ENCODE measurements around the gene CELF5.

Gene CELF5

DNA sequence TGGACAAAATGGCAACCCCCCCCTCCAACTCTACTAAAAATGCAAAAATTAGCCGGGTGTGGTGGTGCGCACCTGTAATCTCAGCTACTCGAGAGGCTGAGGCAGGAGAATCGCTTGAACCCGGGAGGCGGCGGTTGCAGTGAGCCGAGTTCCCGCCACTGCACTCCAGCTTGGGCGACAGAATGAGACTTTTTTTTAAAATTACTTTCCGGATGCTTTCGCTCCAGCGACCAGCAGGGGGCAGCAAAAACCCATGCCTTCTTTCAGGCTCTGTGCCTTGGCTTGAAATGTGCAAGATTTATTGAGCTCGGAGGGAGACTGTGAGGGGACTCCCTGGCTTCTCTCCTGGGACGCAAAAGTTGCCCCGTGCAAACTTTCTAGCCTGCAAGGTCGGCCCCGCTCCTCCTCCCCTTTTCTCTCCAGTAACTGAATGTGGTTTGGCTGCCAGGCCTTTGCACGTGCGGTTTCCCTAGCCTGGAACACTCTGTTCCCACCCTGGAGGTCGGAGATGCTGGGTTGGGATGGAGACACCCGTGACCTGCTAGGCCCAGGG, 80.5 kb downstream of the CELF5 start:
- DNase-seq (ENCODE audit: low spot score), result peak; percentile 85
- TF ChIP-seq, protein P1, sequence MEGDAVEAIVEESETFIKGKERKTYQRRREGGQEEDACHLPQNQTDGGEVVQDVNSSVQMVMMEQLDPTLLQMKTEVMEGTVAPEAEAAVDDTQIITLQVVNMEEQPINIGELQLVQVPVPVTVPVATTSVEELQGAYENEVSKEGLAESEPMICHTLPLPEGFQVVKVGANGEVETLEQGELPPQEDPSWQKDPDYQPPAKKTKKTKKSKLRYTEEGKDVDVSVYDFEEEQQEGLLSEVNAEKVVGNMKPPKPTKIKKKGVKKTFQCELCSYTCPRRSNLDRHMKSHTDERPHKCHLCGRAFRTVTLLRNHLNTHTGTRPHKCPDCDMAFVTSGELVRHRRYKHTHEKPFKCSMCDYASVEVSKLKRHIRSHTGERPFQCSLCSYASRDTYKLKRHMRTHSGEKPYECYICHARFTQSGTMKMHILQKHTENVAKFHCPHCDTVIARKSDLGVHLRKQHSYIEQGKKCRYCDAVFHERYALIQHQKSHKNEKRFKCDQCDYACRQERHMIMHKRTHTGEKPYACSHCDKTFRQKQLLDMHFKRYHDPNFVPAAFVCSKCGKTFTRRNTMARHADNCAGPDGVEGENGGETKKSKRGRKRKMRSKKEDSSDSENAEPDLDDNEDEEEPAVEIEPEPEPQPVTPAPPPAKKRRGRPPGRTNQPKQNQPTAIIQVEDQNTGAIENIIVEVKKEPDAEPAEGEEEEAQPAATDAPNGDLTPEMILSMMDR (IDR thresholded peaks at IDR 0.05; ENCODE audit: extremely low read depth, missing control alignments), result peak; percentile 65

DNA sequence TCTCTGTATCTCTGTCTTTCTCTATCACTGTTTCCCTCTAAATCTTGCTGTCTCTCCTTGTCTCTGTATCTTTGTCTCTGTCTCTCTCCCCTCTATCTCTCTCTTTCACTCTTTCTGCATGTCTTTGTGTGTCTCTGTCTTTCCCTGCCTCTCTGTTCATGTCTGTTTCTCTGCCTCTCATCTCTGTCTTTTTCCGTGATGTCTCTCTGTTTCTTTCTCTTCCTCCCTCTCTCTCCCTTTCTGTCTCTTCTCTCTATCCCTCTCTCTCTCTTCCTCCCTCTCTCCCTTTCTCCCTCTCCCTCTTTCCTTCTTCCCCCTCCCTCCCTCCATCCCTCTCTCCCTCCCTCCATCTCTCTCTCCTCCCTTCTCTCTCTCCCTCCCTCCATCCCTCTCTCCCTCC, 85.3 kb downstream of the CELF5 start:
- TF ChIP-seq, protein P1 (IDR thresholded peaks at IDR 0.05; ENCODE audit: extremely low read depth, missing control alignments), result no peak
- no peak for DNase-seq (ENCODE audit: low spot score)

DNA sequence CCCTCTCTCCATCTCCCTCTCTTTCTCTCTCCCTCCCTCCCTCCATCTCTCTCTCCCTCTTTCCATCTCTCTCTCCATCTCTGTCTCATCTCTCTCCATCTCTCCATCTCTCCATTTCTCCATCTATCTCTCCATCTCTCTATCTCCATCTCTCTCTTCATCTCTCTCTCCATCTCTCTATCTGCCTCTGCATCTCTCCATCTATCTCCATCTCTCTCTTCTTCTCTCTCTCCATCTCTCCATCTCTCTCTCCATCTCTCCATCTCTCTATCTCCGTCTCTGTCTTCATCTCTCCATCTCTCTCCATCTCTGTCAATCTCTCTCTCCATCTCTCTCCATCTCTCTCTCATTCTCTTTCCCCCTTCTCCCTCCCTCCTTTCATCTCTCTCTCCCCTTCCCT, 85.8 kb downstream of the CELF5 start:
- TF ChIP-seq, protein P1 (IDR thresholded peaks at IDR 0.05; ENCODE audit: extremely low read depth, missing control alignments), result no peak

DNA sequence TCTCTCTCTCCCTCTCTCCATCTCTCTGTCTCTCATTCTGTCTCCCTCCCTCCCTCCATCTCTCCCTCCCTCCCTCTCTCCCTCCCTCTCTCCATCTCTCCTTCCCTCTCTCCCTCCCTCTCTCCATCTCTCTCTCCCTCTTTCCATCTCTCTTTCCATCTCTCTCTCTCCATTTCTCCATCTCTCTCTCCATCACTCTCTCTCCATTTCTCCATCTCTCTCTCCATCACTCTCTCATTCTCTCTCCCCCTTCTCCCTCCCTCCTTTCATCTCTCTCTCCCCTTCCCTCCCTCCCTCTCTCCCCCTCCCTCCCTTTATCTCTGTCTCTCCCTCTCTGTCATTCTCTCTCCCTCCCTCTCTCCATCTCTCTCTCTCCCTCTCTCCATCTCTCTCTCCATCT, 86.2 kb downstream of the CELF5 start:
- no peak for DNase-seq (ENCODE audit: low spot score)
- TF ChIP-seq, protein P1 (IDR thresholded peaks at IDR 0.05; ENCODE audit: extremely low read depth, missing control alignments), result no peak

More for the DNA sequence above, 85.8 kb downstream of the CELF5 start:
- DNase-seq (ENCODE audit: low spot score), result no peak

DNA sequence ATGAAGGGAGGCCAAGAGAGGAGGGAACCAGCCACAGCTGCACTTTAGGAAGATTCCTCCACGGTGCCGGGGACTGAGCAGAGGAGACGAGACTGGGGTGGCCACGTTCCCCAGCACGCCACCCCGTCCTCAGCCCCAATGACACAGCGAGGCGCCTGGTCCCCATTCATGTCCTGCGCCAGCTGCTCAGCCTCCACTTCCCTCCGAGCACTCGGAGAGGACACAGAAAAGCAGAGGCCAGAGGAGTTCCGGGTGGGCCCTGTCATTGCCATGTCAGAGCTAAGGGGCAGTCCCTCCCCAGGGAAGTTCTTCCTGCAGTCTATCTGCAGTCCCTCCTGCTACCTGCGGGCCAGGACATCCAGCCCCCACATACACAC, 88.7 kb downstream of the CELF5 start:
- TF ChIP-seq, protein P1 (IDR thresholded peaks at IDR 0.05; ENCODE audit: extremely low read depth, missing control alignments), result no peak
- DNase-seq (ENCODE audit: low spot score), result peak; percentile 26

DNA sequence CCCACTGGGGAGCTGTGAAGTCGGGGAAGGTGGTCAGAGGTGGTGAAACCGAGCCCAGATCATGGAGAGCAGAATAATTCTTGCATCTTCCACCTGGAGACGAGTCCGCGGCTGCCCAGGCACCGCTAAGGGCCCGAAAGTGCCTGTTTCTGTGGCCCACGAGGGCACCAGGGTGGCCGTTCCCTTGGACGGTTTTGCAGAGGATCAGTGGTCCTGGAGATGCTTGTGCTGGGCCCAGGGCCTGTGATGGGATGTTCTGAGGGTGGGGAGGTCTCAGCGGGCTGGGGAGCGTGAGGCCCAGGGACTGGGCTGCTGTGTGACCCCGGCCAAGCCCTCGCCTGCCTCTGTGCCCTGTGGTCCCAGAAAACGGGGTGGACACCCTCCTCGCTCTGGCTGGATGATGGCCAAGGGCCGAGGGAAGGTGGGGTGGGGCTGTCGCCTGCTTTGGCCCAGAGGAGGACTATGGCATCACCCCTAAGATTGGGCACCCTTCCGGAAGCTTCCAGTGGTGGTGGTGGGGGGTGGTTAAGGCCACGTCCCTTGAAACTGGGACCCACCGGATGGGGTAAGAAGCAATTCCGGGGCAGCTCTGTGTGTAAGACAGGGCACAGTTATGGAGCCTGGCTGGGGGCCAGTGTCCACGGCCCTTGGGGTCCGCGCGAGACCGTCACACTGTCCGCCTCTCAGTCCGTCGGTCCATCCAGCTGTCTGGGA, 90.7 kb downstream of the CELF5 start:
- TF ChIP-seq, protein P1 (IDR thresholded peaks at IDR 0.05; ENCODE audit: extremely low read depth, missing control alignments), result no peak
- DNase-seq (ENCODE audit: low spot score), result no peak

DNA sequence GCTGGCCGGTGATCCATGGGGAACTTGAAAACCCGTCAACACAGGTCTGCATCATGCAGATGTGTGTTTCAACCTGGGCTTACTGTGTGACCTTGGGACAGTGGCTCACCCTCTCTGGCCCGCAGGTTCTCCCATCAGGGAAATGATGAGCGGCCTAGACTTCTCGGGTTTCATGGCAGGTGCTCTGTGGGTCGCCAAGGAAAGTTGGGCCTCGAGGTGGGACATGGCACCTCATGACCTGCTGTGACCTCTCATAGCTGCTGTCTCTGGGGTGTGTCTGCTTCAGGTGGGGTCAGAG, 91.2 kb downstream of the CELF5 start:
- no peak for DNase-seq (ENCODE audit: low spot score)
- TF ChIP-seq, protein P1 (IDR thresholded peaks at IDR 0.05; ENCODE audit: extremely low read depth, missing control alignments), result no peak

Measured in GM20000 (cell line).